Body of pancreas (tissue), 4 donors: ENCODE measurements around the gene ANKS1A.
"Not testable (repeated sequence)": the region's sequence is repeated elsewhere in the genome, so short reads cannot be mapped to it uniquely, and the experiment has no call there.

Source experiments
- CTCF ChIP-seq, 7 experiments: fragments of 450-650 bp in 4 of 7; fragments of 200-600 bp in 3 of 7; sonication (generic) in 3 of 7; IDR thresholded peaks; one replicate each; pipeline ENCODE4 v1.5.1; 2016 to 2019; ENCODE audit warnings: antibody characterized with exemption in 7 of 7
- POLR2A ChIP-seq, 3 donors: fragments of 450-650 bp; IDR thresholded peaks; one replicate each; pipeline ENCODE4 v1.6.1; 2016; ENCODE audit warnings: antibody characterized with exemption in 3 of 3, mild to moderate bottlenecking in 2 of 3

- not testable (repeated sequence) for TF ChIP-seq CTCF, POLR2A (IDR thresholded peaks at IDR 0.05)
Observed at GRCh38 chr6:34999962-35000361, 110.9 kb downstream of the ANKS1A start.
